Superior temporal gyrus (tissue), 1 donor: ENCODE results near the gene SMPD4.
"Not testable (repeated sequence)": the region's sequence is repeated elsewhere in the genome, so short reads cannot be mapped to it uniquely, and the experiment has no call there.

ENCODE experiments used
- DNase-seq: peaks from one replicate; pipeline ENCODE4 v3.0.0-alpha.2; 2016; ENCODE audit errors: extremely low spot score

The SMPD4 gene

GRCh38 chr2:130139331-130140280 lies 41.8 kb downstream of the SMPD4 start:
- not testable (repeated sequence) for DNase-seq

- not testable (repeated sequence) for DNase-seq
These were observed 42.6 kb downstream of the SMPD4 start for GRCh38 chr2:130138841-130139251.

GRCh38 chr2:130138326-130138725 lies 43.1 kb downstream of the SMPD4 start:
- not testable (repeated sequence) for DNase-seq

DNA sequence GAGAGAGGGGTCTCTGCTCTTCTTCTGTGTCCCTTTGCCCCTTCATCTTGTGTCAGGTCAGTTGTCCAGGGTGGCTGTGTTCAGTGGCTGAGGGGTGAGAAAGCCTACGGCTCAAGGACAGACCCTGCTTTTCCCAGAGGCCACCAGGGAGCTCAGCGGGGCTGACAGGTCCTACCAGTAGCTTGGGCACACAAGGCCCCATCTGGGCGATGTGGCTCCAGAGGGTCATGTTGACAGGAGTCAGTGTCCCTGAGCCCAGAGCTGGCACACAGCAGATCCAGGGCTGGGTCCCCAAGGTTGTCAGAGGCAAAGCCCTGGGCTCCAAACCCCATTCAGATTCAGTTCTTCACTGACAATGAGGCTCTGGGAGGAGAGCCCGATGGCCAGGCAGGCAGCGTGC lies 44.3 kb downstream of the SMPD4 start:
- DNase-seq = not testable (repeated sequence)

GRCh38 chr2:130136546-130136945 lies 44.9 kb downstream of the SMPD4 start:
- not testable (repeated sequence) for DNase-seq

GRCh38 chr2:130135692-130136541 lies 45.5 kb downstream of the SMPD4 start:
- no peak for DNase-seq

GRCh38 chr2:130129120-130129829 lies 52.1 kb downstream of the SMPD4 start, which contains the start of gene POTEF:
TSS of gene POTEF (minus strand) at chr2:130129222. CDS start at chr2:130120515, 8,707 bp downstream.
- not testable (repeated sequence) for DNase-seq

DNA sequence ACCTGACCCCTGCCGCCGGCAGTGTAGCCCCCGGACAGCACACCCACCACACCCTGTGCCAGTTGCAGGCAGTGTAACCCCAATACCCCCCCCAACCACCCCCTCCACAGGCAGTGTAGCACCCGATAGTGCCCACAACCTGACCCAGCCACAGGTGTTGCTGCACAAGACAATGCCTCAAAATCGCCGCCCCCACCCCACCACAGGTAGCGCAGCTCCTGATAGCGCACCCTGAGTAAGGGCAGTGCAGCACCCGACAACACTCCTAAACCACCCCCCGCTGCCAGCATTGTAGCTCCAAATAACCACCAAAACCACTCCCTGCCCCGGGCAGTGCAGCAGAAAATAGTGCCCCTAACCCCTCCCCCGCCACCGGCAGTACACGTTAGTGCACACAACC lies 52.9 kb downstream of the SMPD4 start:
- not testable (repeated sequence) for DNase-seq

- not testable (repeated sequence) for DNase-seq
These were observed 53.7 kb downstream of the SMPD4 start for GRCh38 chr2:130127726-130128125.

GRCh38 chr2:130120924-130121323 lies 60.5 kb downstream of the SMPD4 start:
- not testable (repeated sequence) for DNase-seq

DNA sequence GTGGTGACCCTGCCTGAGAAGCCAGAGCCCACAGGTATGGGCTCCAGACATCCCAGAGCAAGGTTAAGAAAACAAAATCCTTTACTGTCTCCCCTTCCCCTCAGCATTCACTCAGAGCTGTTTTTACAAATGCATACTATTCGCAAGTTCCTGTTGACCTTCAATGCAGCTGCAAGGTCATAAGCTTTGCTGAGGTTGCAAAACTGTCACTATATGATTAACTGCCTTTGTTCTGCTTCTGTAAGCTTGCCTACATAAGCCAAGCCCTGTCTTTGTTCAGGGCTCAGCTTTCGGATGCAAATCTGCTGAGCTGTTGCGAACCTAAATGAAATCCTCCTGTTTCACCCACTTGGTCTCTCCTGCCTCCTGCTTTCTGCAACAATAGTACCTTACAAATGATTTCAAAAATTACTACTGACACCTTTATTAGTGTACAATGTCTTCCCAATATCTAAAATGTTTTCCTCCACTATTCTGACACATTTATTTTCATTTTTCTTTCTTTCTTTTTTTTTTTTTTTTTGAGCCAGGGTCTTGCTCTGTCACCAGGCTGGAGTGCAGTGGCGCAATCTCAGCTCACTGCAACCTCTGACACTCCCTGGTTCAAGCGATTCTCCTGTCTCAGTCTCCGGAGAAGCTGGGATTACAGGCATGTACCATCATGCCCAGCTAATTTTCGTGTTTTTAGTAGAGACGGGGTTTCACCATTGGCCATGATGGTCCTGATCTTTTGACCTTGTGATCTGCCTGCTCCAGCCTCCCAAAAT lies 78.6 kb downstream of the SMPD4 start:
- DNase-seq = not testable (repeated sequence)
